NB4 (cell line): ENCODE data around the gene TMEFF1.

ENCODE experiments used
- DNase-seq: peaks from one replicate; pipeline ENCODE4 v3.0.0; 2010; ENCODE audit warnings: low read depth
- H3K4me3 ChIP-seq: one replicate; pipeline ENCODE4 v1.5.1; 2011; ENCODE audit warnings: mild to moderate bottlenecking, low read depth, low read length, moderate library complexity
- CTCF ChIP-seq: IDR thresholded peaks from one replicate; pipeline ENCODE4 v1.5.1; 2012; ENCODE audit warnings: low read depth, low read length
- MAX ChIP-seq: IDR thresholded peaks from 2 replicates; pipeline ENCODE4 v1.6.1; 2011; ENCODE audit warnings: low read depth, low read length
- MYC ChIP-seq: IDR thresholded peaks from 2 replicates; pipeline ENCODE4 v1.6.1; 2011; ENCODE audit warnings: low read depth, low read length
- POLR2A ChIP-seq: IDR thresholded peaks from 2 replicates; pipeline ENCODE4 v1.6.1; 2011; ENCODE audit warnings: mild to moderate bottlenecking; ENCODE audit not compliant: insufficient read length; ENCODE audit errors: extremely low read depth

TMEFF1 gene

GRCh38 chr9:100477241-100477640 lies 4.3 kb downstream of the TMEFF1 start:
- no peak for DNase-seq
- H3K4me3 ChIP-seq = no peak overlapping the region
- TF ChIP-seq POLR2A (no peak), CTCF (no peak), MAX (no peak), MYC (no peak)

DNA sequence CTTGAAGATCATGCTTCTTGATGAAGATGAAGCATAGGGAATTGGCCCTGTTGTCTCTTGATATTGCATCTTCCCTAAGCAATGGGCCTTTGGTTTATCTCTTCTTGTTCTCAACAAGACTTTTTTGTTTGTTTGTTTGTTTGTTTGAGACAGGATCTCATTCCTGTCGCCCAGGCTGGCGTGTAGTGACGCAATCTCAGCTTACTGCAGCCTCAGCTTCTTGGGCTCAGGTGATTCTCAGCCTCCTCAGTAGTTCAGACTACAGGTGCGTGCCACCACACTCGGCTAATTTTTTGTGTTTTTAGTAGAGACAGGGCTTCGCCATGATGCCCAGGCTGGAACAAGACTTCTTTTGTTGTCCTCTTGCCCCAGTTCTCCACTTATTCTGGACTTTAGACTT lies 5.2 kb downstream of the TMEFF1 start:
- H3K4me3 ChIP-seq = no peak overlapping the region
- TF ChIP-seq CTCF (no peak), MYC (no peak), MAX (no peak), POLR2A (no peak)
- no peak for DNase-seq

GRCh38 chr9:100479820-100480219 lies 6.9 kb downstream of the TMEFF1 start:
- H3K4me3 ChIP-seq = no peak overlapping the region
- no peak for DNase-seq
- TF ChIP-seq MYC (no peak), CTCF (no peak), POLR2A (no peak), MAX (no peak)

DNA sequence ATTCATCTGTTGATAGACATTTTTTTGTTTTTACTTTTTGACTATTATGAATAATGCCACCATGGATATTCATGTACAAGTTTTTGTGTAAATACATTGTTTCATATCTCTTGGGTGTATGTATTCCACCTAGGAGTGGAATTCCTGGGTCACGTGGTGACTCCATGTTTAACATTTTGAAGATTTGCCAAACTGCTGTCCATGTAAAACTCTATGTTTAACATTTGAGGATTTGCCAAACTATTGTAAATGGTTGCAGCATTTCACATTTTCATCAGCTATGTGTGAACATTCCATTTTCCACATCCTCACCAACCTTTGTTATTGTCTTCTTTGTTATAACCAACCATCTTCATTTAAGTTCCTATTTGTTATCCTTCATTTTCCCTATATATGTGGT lies 12.2 kb downstream of the TMEFF1 start:
- no peak for TF ChIP-seq MAX
- TF ChIP-seq CTCF = no peak
- TF ChIP-seq POLR2A = no peak
- no peak for TF ChIP-seq MYC
- no peak for DNase-seq
- no peak overlapping the region for H3K4me3 ChIP-seq

- H3K4me3 ChIP-seq = no peak overlapping the region
- no peak for TF ChIP-seq CTCF
- TF ChIP-seq POLR2A = no peak
- no peak for TF ChIP-seq MAX
- TF ChIP-seq MYC = no peak
- no peak for DNase-seq
These were observed 13.7 kb downstream of the TMEFF1 start for GRCh38 chr9:100486479-100487176.

- TF ChIP-seq MYC (no peak), CTCF (no peak)
- DNase-seq = no peak
- no peak overlapping the region for H3K4me3 ChIP-seq
These were observed 15.2 kb downstream of the TMEFF1 start for GRCh38 chr9:100488177-100488576.
